K562 (cell line): ENCODE measurements around the gene BHLHE40. TPM values are rescaled to one million over a fixed set of nuclear protein-coding genes. Genes with fewer than 3 reads are reported as not detected.

Source experiments
- CHD2 ChIP-seq: IDR thresholded peaks from 2 replicates; pipeline ENCODE4 v1.6.1; 2011; ENCODE audit warnings: low read depth, low read length
- DIDO1 ChIP-seq: fragments of 450-650 bp; IDR thresholded peaks from 2 replicates; pipeline ENCODE4 v1.6.1; 2016; ENCODE audit warnings: low read depth, missing biosample characterization, missing genetic modification characterization
- GTF2F1 ChIP-seq: IDR thresholded peaks from 2 replicates; pipeline ENCODE4 v1.6.1; 2011; ENCODE audit warnings: low read depth, low read length, improper control_type of control experiment
- HINFP ChIP-seq: fragments of 450-650 bp; conservative IDR thresholded peaks from 2 replicates; pipeline ENCODE4 v1.6.1; 2016; ENCODE audit warnings: missing genetic modification characterization, low read depth, mild to moderate bottlenecking, control low read depth, missing compliant biosample characterization
- HNRNPK ChIP-seq: fragments of 200-400 bp; formaldehyde crosslinking; IDR thresholded peaks from one replicate; pipeline ENCODE4 v1.6.1; 2018; ENCODE audit warnings: mild to moderate bottlenecking, low read depth, low read length; ENCODE audit not compliant: poor library complexity, severe bottlenecking
- MCM3 ChIP-seq: fragments of 450-650 bp; IDR thresholded peaks from 2 replicates; pipeline ENCODE4 v1.6.1; 2016
- SMARCC2 ChIP-seq: fragments of 450-650 bp; IDR thresholded peaks from 2 replicates; pipeline ENCODE4 v1.6.1; 2017; ENCODE audit warnings: antibody characterized with exemption, moderate library complexity, mild to moderate bottlenecking, low read depth
- TCF7 ChIP-seq: sonication (generic); IDR thresholded peaks from 2 replicates; pipeline ENCODE4 v1.6.1; 2016; ENCODE audit warnings: antibody characterized with exemption, borderline replicate concordance
- polyA plus RNA-seq, 8 experiments: library from polyadenylated mRNA; depleted of rRNA in 4 of 8; stranded (reverse) in 5 of 8; unstranded in 3 of 8; fragments of >200 nt; fragmentation: Nextera tagmentation in 2 of 8; fragmentation: Illumina TruSeq in 1 of 8; extraction: Ambion mirVana in 2 of 8; extraction: Trizol in 1 of 8; gene quantifications; 2 replicates each; pipeline versions ENCODE4 v1.2.1 to v1.2.3, GENCODE V29; 2011 to 2014; ENCODE audit warnings: inconsistent platforms in 1 of 8, missing spikeins in 1 of 8
- total RNA-seq, 7 experiments: library from RNA; depleted of rRNA in 6 of 7; stranded (reverse); fragments of >200 nt in 6 of 7; fragmentation: Illumina TruSeq in 2 of 7; extraction: Trizol in 2 of 7; gene quantifications; 2 replicates each; pipeline versions ENCODE4 v1.2.1 to v1.2.3, GENCODE V29; 2011 to 2021; ENCODE audit warnings: low replicate concordance in 1 of 7
- TF ChIP-seq, protein P1 (sequence below): fragments of 200-600 bp; sonication (generic); IDR thresholded peaks from one replicate; pipeline ENCODE4 v1.6.1; 2012; ENCODE audit warnings: mild to moderate bottlenecking, low read depth, low read length, inconsistent platforms
- TF ChIP-seq, protein P2 (sequence below): fragments of 450-650 bp; formaldehyde crosslinking; IDR thresholded peaks from 2 replicates; pipeline ENCODE4 v1.4.0; 2020; ENCODE audit warnings: mild to moderate bottlenecking, mixed read lengths

Gene BHLHE40
- total and polyA plus RNA-seq, 9 of the 15 experiments (the other 6 are each of a cell fraction or from before 2014, with no cell fraction given): 12.0 to 83.9 (median 31.4) TPM

GRCh38 chr3:4981665-4982494, 2.6 kb downstream of the BHLHE40 start (continued):
- TF ChIP-seq, protein P1, sequence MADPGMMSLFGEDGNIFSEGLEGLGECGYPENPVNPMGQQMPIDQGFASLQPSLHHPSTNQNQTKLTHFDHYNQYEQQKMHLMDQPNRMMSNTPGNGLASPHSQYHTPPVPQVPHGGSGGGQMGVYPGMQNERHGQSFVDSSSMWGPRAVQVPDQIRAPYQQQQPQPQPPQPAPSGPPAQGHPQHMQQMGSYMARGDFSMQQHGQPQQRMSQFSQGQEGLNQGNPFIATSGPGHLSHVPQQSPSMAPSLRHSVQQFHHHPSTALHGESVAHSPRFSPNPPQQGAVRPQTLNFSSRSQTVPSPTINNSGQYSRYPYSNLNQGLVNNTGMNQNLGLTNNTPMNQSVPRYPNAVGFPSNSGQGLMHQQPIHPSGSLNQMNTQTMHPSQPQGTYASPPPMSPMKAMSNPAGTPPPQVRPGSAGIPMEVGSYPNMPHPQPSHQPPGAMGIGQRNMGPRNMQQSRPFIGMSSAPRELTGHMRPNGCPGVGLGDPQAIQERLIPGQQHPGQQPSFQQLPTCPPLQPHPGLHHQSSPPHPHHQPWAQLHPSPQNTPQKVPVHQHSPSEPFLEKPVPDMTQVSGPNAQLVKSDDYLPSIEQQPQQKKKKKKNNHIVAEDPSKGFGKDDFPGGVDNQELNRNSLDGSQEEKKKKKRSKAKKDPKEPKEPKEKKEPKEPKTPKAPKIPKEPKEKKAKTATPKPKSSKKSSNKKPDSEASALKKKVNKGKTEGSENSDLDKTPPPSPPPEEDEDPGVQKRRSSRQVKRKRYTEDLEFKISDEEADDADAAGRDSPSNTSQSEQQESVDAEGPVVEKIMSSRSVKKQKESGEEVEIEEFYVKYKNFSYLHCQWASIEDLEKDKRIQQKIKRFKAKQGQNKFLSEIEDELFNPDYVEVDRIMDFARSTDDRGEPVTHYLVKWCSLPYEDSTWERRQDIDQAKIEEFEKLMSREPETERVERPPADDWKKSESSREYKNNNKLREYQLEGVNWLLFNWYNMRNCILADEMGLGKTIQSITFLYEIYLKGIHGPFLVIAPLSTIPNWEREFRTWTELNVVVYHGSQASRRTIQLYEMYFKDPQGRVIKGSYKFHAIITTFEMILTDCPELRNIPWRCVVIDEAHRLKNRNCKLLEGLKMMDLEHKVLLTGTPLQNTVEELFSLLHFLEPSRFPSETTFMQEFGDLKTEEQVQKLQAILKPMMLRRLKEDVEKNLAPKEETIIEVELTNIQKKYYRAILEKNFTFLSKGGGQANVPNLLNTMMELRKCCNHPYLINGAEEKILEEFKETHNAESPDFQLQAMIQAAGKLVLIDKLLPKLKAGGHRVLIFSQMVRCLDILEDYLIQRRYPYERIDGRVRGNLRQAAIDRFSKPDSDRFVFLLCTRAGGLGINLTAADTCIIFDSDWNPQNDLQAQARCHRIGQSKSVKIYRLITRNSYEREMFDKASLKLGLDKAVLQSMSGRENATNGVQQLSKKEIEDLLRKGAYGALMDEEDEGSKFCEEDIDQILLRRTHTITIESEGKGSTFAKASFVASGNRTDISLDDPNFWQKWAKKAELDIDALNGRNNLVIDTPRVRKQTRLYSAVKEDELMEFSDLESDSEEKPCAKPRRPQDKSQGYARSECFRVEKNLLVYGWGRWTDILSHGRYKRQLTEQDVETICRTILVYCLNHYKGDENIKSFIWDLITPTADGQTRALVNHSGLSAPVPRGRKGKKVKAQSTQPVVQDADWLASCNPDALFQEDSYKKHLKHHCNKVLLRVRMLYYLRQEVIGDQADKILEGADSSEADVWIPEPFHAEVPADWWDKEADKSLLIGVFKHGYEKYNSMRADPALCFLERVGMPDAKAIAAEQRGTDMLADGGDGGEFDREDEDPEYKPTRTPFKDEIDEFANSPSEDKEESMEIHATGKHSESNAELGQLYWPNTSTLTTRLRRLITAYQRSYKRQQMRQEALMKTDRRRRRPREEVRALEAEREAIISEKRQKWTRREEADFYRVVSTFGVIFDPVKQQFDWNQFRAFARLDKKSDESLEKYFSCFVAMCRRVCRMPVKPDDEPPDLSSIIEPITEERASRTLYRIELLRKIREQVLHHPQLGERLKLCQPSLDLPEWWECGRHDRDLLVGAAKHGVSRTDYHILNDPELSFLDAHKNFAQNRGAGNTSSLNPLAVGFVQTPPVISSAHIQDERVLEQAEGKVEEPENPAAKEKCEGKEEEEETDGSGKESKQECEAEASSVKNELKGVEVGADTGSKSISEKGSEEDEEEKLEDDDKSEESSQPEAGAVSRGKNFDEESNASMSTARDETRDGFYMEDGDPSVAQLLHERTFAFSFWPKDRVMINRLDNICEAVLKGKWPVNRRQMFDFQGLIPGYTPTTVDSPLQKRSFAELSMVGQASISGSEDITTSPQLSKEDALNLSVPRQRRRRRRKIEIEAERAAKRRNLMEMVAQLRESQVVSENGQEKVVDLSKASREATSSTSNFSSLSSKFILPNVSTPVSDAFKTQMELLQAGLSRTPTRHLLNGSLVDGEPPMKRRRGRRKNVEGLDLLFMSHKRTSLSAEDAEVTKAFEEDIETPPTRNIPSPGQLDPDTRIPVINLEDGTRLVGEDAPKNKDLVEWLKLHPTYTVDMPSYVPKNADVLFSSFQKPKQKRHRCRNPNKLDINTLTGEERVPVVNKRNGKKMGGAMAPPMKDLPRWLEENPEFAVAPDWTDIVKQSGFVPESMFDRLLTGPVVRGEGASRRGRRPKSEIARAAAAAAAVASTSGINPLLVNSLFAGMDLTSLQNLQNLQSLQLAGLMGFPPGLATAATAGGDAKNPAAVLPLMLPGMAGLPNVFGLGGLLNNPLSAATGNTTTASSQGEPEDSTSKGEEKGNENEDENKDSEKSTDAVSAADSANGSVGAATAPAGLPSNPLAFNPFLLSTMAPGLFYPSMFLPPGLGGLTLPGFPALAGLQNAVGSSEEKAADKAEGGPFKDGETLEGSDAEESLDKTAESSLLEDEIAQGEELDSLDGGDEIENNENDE: no peak
- TF ChIP-seq TCF7: no peak
- no peak for TF ChIP-seq HNRNPK
- no peak for TF ChIP-seq MCM3
- no peak for TF ChIP-seq HINFP (tag)
- no peak for TF ChIP-seq DIDO1 (tag)
- TF ChIP-seq CHD2: no peak
- TF ChIP-seq, protein P2, sequence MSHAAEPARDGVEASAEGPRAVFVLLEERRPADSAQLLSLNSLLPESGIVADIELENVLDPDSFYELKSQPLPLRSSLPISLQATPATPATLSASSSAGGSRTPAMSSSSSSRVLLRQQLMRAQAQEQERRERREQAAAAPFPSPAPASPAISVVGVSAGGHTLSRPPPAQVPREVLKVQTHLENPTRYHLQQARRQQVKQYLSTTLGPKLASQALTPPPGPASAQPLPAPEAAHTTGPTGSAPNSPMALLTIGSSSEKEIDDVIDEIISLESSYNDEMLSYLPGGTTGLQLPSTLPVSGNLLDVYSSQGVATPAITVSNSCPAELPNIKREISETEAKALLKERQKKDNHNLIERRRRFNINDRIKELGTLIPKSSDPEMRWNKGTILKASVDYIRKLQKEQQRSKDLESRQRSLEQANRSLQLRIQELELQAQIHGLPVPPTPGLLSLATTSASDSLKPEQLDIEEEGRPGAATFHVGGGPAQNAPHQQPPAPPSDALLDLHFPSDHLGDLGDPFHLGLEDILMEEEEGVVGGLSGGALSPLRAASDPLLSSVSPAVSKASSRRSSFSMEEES (CRISPR knock-in tag): no peak
- peak; percentile 45 for TF ChIP-seq SMARCC2
- no peak for TF ChIP-seq GTF2F1
